ENCODE data around the gene CR1. TPM values are rescaled to one million over a fixed set of nuclear protein-coding genes. Genes with fewer than 3 reads are reported as not detected.
"Not testable (repeated sequence)": the region's sequence is repeated elsewhere in the genome, so short reads cannot be mapped to it uniquely, and the experiment has no call there.

CR1 gene
- total RNA-seq, 4 donors from 2014 or later: 0.49 to 1.6 (median 0.67) TPM

DNA sequence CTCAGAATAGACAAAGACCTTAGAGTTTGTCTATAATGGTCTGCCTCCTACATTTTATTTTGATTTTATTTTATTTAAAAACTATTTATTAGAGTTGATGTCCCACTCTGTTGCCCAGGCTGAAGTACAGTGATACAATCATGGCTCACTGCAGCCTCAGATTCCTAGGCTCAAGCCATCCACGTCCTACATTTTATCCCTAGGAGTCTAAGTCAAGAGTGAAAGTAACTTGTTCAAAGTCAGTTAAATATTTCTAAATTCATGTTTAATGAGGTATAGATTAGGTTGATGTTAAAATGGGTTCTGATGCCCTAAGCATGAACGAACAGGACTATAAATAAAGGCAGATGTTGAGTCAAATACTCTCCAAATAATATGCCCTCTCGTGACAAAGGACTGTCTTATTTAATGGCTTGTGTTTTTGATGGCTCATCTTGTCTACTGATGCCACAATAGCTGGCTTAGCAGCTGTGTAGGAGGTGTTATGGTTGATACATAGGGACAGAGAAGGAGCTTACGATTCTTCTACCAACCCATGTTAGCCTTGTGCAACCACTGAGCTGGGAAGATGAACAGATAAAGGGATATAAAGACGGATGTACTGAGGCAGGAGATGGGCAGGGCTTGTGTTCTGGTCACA is 83.0 kb downstream of the CR1 start:
- intact Hi-C loops (cut with DNase I; ENCODE audit: low total_unique reads): no loop called here
- 62 to 70% methylated on average over 5 of the region's 5 CpGs for WGBS, 2 donors
- no peak for DNase-seq (ENCODE audit: low spot score in 2 of 2)
- no peak for TF ChIP-seq POLR2A (IDR thresholded peaks at IDR 0.05)
- TF ChIP-seq, protein P1, sequence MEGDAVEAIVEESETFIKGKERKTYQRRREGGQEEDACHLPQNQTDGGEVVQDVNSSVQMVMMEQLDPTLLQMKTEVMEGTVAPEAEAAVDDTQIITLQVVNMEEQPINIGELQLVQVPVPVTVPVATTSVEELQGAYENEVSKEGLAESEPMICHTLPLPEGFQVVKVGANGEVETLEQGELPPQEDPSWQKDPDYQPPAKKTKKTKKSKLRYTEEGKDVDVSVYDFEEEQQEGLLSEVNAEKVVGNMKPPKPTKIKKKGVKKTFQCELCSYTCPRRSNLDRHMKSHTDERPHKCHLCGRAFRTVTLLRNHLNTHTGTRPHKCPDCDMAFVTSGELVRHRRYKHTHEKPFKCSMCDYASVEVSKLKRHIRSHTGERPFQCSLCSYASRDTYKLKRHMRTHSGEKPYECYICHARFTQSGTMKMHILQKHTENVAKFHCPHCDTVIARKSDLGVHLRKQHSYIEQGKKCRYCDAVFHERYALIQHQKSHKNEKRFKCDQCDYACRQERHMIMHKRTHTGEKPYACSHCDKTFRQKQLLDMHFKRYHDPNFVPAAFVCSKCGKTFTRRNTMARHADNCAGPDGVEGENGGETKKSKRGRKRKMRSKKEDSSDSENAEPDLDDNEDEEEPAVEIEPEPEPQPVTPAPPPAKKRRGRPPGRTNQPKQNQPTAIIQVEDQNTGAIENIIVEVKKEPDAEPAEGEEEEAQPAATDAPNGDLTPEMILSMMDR (IDR thresholded peaks at IDR 0.05): no peak
- no peak overlapping the region for H3K4me3 ChIP-seq (ENCODE audit: low read depth, poor library complexity, severe bottlenecking)

DNA sequence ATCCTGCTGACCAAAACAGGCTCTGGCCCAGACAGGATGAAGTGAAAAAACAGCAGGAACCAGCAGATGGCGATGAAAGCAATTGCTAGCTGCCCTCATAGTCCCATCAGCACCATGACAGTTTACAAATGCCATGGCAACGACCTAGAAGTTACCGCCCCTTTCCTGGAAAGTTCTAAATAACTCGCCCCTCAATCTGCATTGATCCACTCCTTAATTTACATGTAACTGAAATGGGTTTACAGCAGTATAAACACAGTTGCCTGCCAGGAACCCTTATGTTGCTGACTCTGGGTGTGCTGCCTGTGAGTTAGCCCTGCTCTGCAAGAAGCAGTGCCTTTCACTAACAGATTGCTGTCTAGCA is 83.5 kb downstream of the CR1 start:
- no peak overlapping the region for H3K4me3 ChIP-seq (ENCODE audit: low read depth, poor library complexity, severe bottlenecking)
- no peak for DNase-seq (ENCODE audit: low spot score in 2 of 2)
- TF ChIP-seq, protein P1 (IDR thresholded peaks at IDR 0.05): no peak
- no peak for TF ChIP-seq POLR2A (IDR thresholded peaks at IDR 0.05)
- intact Hi-C loops (cut with DNase I; ENCODE audit: low total_unique reads): no loop called here
- WGBS, 2 donors: 11 to 14% methylated on average over 4 of the region's 4 CpGs

DNA sequence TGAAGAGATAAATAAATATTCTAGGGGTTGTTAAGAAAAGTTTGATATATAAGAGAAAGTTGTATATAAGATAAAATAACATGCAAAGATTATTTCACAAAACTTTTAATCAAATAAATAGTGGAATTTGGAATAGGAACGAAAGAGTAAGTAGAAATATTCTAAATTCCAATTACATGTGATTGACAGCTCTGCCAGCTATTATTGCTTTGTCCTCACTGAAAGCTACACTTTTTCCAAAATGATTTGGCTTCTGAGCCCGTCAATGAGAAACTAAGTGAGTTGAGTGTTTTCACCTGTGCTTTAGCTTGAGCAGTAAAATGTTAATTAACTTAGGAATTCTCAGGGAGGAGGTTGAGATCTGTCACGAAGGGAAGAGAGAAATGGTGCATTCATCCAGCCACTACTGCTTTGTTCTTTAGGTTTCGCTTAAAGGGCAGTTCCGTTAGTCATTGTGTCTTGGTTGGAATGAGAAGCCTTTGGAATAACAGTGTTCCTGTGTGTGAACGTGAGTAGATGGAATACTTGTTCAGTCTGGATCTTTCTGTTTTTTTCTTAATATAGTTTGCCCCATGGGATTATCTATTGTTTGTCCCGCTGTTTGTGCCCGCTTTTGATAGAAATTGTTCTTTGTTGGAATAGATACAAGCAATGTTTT is 85.7 kb downstream of the CR1 start:
- 63 to 67% methylated on average over 8 of the region's 8 CpGs for WGBS, 2 donors
- TF ChIP-seq, protein P1 (IDR thresholded peaks at IDR 0.05): no peak
- no peak for TF ChIP-seq POLR2A (IDR thresholded peaks at IDR 0.05)
- no peak for DNase-seq (ENCODE audit: low spot score in 2 of 2)
- intact Hi-C loops (cut with DNase I; ENCODE audit: low total_unique reads): no loop called here
- no peak overlapping the region for H3K4me3 ChIP-seq (ENCODE audit: low read depth, poor library complexity, severe bottlenecking)

DNA sequence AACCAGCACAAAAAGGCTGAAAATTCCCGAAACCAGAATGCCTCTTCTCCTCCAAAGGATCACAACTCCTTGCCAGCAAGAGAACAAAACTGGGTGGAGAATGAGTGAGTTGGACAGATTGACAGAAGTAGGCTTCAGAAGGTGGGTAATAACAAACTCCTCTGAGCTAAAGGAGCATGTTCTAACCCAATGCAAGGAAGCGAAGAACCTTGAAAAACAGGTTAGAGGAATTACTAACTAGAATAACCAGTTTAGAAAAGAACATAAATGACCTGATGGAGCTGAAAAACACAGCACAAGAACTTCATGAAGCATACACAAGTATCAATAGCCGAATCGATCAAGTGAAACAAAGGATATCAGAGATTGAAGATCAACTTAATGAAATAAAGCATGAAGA is 93.5 kb downstream of the CR1 start:
- WGBS, 2 donors: 81 to 86% methylated on average over 4 of the region's 4 CpGs

DNA sequence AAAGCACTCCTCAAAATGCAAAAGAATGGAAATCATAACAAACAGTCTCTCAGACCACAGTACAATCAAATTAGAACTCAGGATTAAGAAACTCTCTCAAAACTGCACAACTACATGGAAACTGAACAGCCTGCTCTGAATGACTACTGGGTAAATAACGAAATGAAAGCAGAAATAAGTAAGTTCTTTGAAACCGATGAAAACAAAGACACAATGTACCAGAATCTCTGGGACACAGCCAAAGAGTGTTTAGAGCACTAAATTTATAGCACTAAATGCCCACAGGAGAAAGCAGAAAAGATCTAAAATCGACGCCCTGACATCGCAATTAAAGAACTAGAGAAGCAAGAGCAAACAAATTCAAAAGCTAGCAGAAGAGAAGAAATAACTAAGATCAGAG is 95.2 kb downstream of the CR1 start:
- intact Hi-C loops (cut with DNase I; ENCODE audit: low total_unique reads); DNase-seq (ENCODE audit: low spot score in 2 of 2); H3K4me3 ChIP-seq (ENCODE audit: low read depth, poor library complexity, severe bottlenecking): not testable (repeated sequence)
- WGBS, 2 donors: 49 to 55% methylated on average over 5 of the region's 5 CpGs

More for the DNA sequence above, 93.5 kb downstream of the CR1 start:
- H3K4me3 ChIP-seq (ENCODE audit: low read depth, poor library complexity, severe bottlenecking); DNase-seq (ENCODE audit: low spot score in 2 of 2); intact Hi-C loops (cut with DNase I; ENCODE audit: low total_unique reads): not testable (repeated sequence)

DNA sequence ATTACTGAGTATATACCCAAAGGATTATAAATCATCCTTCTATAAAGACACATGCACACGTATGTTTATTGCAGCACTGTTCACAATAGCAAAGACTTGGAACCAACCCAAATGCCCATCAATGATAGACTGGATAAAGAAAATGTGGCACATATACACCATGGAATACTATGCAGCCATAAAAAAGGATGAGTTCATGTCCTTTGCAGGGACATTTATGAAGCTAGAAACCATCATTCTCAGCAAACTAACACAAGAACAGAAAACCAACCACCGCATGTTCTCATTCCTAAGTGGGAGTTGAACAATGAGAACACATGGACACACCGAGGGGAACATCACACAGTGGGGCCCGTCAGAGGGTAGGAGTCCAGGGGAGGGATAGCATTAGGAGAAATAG is 98.1 kb downstream of the CR1 start:
- 90% methylated on average over 4 of the region's 4 CpGs for WGBS, 2 donors
- DNase-seq (ENCODE audit: low spot score in 2 of 2); intact Hi-C loops (cut with DNase I; ENCODE audit: low total_unique reads); H3K4me3 ChIP-seq (ENCODE audit: low read depth, poor library complexity, severe bottlenecking): not testable (repeated sequence)

DNA sequence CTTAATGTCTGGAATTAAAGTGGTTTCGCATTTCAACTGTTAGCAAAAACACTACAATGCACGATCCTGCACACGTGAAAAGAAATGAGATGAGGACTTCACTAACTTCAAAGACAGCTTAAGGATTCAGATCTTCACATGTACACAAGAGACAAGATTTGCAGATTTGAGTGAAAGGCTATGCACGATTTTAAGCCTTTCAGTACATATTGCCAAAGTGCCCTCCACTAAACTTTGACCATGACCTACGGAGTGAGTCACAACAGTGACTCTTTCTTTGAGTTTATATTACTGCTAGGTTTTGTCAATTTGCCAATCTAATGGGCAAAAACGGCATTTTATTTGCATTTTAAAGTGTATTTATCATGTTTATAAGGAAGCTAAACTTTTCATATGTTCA is 107.8 kb downstream of the CR1 start:
- DNase-seq (ENCODE audit: low spot score in 2 of 2): no peak
- intact Hi-C loops (cut with DNase I; ENCODE audit: low total_unique reads): no loop called here

More for the DNA sequence above, 107.8 kb downstream of the CR1 start:
- TF ChIP-seq POLR2A (IDR thresholded peaks at IDR 0.05): no peak
- TF ChIP-seq, protein P1 (IDR thresholded peaks at IDR 0.05): no peak
- WGBS, 2 donors: 69 to 71% methylated on average over 6 of the region's 6 CpGs
- H3K4me3 ChIP-seq (ENCODE audit: low read depth, poor library complexity, severe bottlenecking): no peak overlapping the region
